ENCODE results near the gene PEX14.

PEX14 gene

DNA sequence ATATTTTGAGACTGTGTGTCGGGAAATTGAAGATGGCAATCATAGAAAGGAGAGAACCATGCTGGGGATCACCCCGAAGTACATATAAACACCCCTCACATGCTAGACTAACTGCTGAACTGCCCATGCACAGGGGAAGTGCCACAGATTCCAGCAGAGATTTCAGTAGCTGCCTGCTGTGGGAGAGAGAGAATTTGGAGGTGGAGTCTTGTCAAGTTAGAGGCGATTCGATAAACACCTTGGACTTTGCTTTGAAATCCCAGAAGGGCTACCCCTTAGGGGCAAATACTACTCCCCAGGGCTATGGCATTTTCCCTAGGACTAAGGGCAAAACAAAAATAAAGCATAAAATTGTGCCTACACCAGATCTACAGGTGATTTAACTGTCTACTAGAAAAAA, 103.3 kb downstream of the PEX14 start:
- Histone ChIP-seq H3K4me1 (no peaks in the 10 kb centered on the region), H3K9me3 (no peaks in the 10 kb centered on the region), H3K9ac (no peak overlapping the region), H3K36me3 (0 out of 2 replicates have a peak, but pooled peaks cover 10% of the 10 kb centered on the region), H3K27ac (no peak overlapping the region), H4K20me1 (0 out of 2 replicates have a peak, but pooled peaks cover 12% of the 10 kb centered on the region), H3K4me2 (no peak overlapping the region), H3K4me3 (no peak overlapping the region), H3K27me3 (no peaks in the 10 kb centered on the region)
- no peak for TF ChIP-seq Cebpa-rat (IDR thresholded peaks at IDR 0.05)

DNA sequence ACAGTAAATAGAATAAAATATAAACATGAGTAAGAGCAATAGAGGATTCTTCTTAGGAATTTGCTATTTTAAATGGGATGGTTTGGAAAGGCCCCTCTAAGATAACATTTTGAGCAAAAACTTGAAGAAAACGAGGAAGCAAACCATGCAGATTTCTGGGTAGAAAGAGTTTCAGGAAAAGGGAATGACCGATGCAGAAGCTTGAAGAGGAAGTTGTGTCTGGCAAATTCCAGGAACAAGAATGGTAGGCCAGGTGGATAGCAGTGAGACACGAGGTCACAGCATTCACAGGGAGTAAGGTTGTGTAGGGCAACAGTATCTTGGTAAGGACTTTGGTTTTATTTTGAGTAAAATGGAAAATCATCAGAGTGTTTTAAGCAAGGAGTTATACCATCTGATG, 108.9 kb downstream of the PEX14 start:
- Histone ChIP-seq H3K9ac (no peak overlapping the region), H3K36me3 (no peaks in the 10 kb centered on the region)
- no peak for TF ChIP-seq Cebpa-rat (IDR thresholded peaks at IDR 0.05)

DNA sequence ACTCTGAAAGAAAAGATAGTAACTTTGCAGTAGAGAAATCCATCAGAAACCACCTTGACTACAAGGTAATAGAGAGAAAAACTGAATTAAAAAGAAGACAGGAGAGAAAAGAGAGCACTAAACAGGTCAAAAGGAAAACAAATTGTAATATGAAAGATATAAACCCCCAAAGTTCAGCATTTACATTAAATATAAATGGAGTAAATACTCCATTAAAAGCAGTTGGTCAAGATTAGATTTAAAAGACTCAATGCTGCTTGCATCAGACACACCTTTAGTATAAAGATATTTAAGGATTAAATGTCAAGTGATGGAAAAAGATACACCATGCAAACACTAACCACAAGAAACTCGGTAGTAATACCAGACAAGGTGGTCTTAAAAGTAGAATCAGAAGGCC, 110.5 kb downstream of the PEX14 start:
- H4K20me1 ChIP-seq = peaks cover 6% of the 10 kb centered on the region; the same call in 1 of the 2 replicates
- no peaks in the 10 kb centered on the region for H3K36me3 ChIP-seq
- H3K27ac ChIP-seq = no peak overlapping the region
- no peak for TF ChIP-seq Cebpa-rat (IDR thresholded peaks at IDR 0.05)
- H3K27me3 ChIP-seq = no peaks in the 10 kb centered on the region
- no peak overlapping the region for H3K4me2 ChIP-seq
- H3K4me3 ChIP-seq = no peak overlapping the region
- H3K9ac ChIP-seq = no peak overlapping the region
- no peaks in the 10 kb centered on the region for H3K9me3 ChIP-seq
- no peaks in the 10 kb centered on the region for H3K4me1 ChIP-seq

More for the DNA sequence above, 108.9 kb downstream of the PEX14 start:
- Histone ChIP-seq H3K4me1 (no peaks in the 10 kb centered on the region), H3K4me2 (no peak overlapping the region), H3K27ac (no peak overlapping the region), H3K4me3 (no peak overlapping the region), H4K20me1 (0 out of 2 replicates have a peak, but pooled peaks cover 8% of the 10 kb centered on the region), H3K9me3 (no peaks in the 10 kb centered on the region), H3K27me3 (no peaks in the 10 kb centered on the region)

DNA sequence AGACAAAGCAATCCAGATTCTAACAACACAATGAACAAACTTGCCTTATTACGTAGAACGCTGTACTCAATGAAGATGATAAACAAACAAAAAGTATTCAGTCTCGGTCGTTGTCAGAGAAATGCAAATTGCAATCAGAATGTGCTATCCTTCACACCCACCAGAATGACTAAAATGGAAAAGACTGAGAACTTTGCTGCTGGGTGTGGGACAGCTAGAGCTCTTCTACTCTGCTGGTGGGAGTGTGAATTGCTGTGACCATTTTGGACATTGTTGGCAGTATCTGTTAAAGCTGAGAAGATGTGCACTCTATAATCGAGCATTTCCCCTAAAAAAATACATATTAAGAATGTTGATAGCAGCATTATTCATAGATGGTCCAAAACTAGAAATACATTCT, 111.4 kb downstream of the PEX14 start:
- no peaks in the 10 kb centered on the region for H3K27me3 ChIP-seq
- no peaks in the 10 kb centered on the region for H3K4me1 ChIP-seq
- TF ChIP-seq Cebpa-rat (IDR thresholded peaks at IDR 0.05) = no peak
- no peak overlapping the region for H3K4me3 ChIP-seq
- peaks cover 6% of the 10 kb centered on the region; the same call in 1 of the 2 replicates for H4K20me1 ChIP-seq
- no peaks in the 10 kb centered on the region for H3K9me3 ChIP-seq
- H3K4me2 ChIP-seq = no peak overlapping the region
- no peak overlapping the region for H3K27ac ChIP-seq
- no peak overlapping the region for H3K9ac ChIP-seq
- H3K36me3 ChIP-seq = no peaks in the 10 kb centered on the region

DNA sequence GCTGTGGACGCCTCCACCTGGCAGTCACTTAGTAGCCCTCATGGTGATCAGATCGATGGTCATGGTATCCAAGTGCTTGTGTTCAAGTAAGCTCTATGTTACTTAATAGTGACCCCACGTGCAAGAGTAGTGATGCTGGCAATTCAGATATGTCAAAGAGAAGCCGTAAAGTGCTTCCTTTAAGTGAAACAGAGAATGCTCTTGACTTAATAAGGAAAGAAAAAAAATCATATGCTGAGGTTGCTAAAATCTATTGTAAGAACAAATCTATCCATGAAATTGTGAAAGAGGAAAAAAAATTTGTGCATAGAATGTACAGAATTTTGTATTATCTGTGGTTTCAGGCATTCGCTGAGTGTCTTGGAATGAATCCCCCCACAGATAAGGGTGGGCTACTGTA, 113.9 kb downstream of the PEX14 start:
- H3K9ac ChIP-seq = no peak overlapping the region
- H3K27me3 ChIP-seq = no peaks in the 10 kb centered on the region
- peaks cover 15% of the 10 kb centered on the region; the same call in 1 of the 2 replicates for H4K20me1 ChIP-seq
- no peaks in the 10 kb centered on the region for H3K4me1 ChIP-seq
- no peak for TF ChIP-seq Cebpa-rat (IDR thresholded peaks at IDR 0.05)
- H3K4me3 ChIP-seq = no peak overlapping the region
- H3K4me2 ChIP-seq = no peak overlapping the region
- H3K36me3 ChIP-seq = no peaks in the 10 kb centered on the region
- no peaks in the 10 kb centered on the region for H3K9me3 ChIP-seq
- H3K27ac ChIP-seq = no peak overlapping the region

DNA sequence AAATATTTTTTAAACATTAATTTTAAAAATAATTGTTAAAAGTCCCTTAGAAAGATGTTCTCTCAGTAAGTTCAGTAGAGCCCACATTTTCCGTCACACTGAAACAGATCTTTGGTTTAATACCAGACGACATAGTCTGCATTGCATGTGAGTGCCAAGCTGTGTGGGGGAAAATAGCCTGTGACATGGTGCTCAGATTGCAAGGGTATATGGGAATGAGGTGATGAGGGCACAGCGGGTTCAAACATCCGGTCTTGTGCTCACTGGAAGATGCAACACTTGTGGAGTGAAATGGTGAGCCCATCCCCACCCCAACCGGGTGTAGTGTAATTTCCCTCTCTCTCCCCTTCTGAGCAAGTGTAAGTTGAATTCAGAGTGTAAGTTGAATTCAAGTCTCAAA, 114.3 kb downstream of the PEX14 start:
- Histone ChIP-seq H3K27ac (no peak overlapping the region), H4K20me1 (peaks cover 19% of the 10 kb centered on the region; the same call in 1 of the 2 replicates), H3K4me1 (no peaks in the 10 kb centered on the region), H3K36me3 (no peaks in the 10 kb centered on the region), H3K27me3 (no peaks in the 10 kb centered on the region), H3K9me3 (no peaks in the 10 kb centered on the region), H3K4me3 (no peak overlapping the region), H3K4me2 (no peak overlapping the region), H3K9ac (no peak overlapping the region)
- no peak for TF ChIP-seq Cebpa-rat (IDR thresholded peaks at IDR 0.05)

DNA sequence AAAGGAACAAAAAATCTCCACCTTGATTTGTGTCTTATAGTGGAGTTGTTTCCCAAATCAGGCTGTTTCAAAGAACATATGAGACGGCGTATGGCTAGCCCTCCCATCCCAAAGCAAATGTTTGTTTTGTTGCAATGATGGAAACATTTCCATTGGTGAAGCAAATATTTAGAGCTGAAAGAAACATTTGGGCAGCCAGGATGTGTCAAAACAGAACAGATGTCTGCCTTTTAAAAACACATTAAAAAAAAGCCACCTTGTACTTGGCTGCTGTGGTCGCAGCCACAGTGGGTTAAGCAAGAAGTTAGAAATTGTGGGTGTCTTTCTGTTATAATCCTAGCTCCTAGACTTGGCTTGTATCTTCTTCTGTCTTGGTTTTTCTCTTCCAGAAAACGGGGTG, 116.3 kb downstream of the PEX14 start:
- Histone ChIP-seq H3K27me3 (no peaks in the 10 kb centered on the region), H3K36me3 (no peaks in the 10 kb centered on the region), H3K4me3 (no peak overlapping the region), H3K4me1 (peaks cover 8% of the 10 kb centered on the region; the same call in 1 of the 2 replicates), H4K20me1 (peaks cover 39% of the 10 kb centered on the region), H3K4me2 (no peak overlapping the region), H3K9ac (no peak overlapping the region), H3K27ac (no peak overlapping the region), H3K9me3 (no peaks in the 10 kb centered on the region)
- no peak for TF ChIP-seq Cebpa-rat (IDR thresholded peaks at IDR 0.05)

DNA sequence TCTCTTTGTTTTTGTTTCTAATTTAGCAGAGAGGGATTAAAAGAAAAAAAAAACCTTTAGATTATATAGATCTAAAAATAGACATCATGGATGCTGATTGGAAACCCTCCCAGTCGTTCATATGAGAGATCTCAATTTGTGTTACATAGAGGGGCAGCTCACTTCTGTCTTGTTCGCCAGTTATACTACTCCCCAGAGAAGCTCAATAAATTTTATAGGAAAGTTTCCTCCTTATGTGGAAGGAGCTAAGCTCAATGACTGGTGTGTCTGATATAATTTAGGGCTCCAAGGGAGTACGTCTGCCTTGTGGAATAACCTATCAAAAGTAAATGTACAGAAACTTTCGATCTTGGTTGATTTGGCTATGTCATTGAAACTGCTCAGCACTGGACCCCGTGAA, 117.6 kb downstream of the PEX14 start:
- H3K4me1 ChIP-seq = peaks cover 8% of the 10 kb centered on the region; the same call in 1 of the 2 replicates
- no peaks in the 10 kb centered on the region for H3K36me3 ChIP-seq
- H3K4me3 ChIP-seq = no peak overlapping the region
- H3K27me3 ChIP-seq = no peaks in the 10 kb centered on the region
- no peak overlapping the region for H3K4me2 ChIP-seq
- no peak for TF ChIP-seq Cebpa-rat (IDR thresholded peaks at IDR 0.05)
- H3K9ac ChIP-seq = no peak overlapping the region
- H3K27ac ChIP-seq = no peak overlapping the region
- H4K20me1 ChIP-seq = peaks cover 48% of the 10 kb centered on the region
- no peaks in the 10 kb centered on the region for H3K9me3 ChIP-seq

DNA sequence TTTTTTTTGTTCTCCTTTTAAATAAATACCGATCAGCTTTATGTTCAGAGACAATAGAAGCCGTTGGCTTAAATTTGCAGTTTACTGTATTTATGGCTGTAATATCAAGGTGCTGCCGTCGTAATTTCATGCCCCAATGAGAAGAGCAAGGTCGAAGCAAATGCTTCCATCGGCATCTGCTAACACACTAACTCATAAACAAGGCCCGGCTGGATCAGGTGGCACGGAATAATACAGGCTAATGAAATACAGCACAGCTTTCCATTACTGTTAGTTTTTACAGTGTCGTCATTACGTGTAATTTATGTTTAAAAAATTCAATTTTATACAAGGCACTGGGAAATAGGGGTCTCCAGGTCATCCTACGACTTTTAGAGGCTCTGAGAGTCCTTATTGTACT, 119.0 kb downstream of the PEX14 start:
- Histone ChIP-seq H3K4me3 (no peak overlapping the region), H3K9ac (no peak overlapping the region), H3K27ac (no peak overlapping the region), H3K27me3 (no peaks in the 10 kb centered on the region), H3K36me3 (no peaks in the 10 kb centered on the region), H3K9me3 (no peaks in the 10 kb centered on the region), H4K20me1 (peaks cover 55% of the 10 kb centered on the region), H3K4me1 (peaks cover 21% of the 10 kb centered on the region), H3K4me2 (no peak overlapping the region)
- no peak for TF ChIP-seq Cebpa-rat (IDR thresholded peaks at IDR 0.05)

DNA sequence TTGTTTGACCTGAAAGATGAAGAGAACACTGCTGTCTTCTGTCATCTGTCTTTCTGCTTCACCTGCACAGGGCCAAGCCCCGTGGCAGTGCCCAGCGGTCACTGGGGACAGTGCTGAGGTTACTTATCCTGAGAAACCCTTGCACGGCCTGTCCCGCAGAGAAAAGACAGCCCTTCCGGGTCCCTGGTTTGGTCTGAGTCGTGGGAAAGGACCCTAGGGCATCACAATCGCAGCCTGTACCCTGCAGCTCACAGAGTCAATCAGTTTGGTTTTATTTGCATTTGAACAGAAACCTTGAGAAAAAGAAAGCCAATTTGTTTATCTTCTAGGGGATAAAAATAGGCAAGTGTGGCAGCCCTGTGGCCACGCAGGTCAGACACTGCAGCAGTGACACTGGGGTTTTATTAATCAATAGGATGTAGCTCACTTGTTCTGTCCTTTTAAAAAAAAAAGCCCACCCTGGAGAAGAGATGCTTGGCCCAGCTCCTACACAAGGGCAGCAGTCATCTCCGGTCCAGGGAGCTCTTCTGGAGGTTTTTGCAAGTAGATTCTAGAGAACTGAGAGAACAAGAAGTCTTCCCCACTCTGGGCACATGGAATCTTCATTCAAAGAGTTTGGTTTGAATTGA, 120.0 kb downstream of the PEX14 start:
- H3K9me3 ChIP-seq = no peaks in the 10 kb centered on the region
- H3K4me3 ChIP-seq = no peak overlapping the region
- TF ChIP-seq Cebpa-rat (IDR thresholded peaks at IDR 0.05) = no peak
- no peak overlapping the region for H3K27ac ChIP-seq
- H3K4me2 ChIP-seq = peak overlapping the region; percentile 23; the same call in 1 of the 2 replicates
- no peaks in the 10 kb centered on the region for H3K27me3 ChIP-seq
- H3K4me1 ChIP-seq = peaks cover 26% of the 10 kb centered on the region
- peaks cover 55% of the 10 kb centered on the region for H4K20me1 ChIP-seq
- no peak overlapping the region for H3K9ac ChIP-seq
- H3K36me3 ChIP-seq = peaks cover 8% of the 10 kb centered on the region

Data from BLaER1 (cell line).